GM12891 (cell line): ENCODE results near the gene NPHS1.

Experiments used
- POLR2A ChIP-seq: IDR thresholded peaks from 2 replicates; pipeline ENCODE4 v1.6.1; 2011; ENCODE audit warnings: low read depth, low read length, control low read depth
- POLR2AphosphoS5 ChIP-seq: IDR thresholded peaks from 2 replicates; pipeline ENCODE4 v1.6.1; 2011; ENCODE audit warnings: low read depth, low read length, control low read depth
- SPI1 ChIP-seq: IDR thresholded peaks from 2 replicates; pipeline ENCODE4 v1.6.1; 2011; ENCODE audit warnings: low read depth, low read length, control low read depth
- TAF1 ChIP-seq: IDR thresholded peaks from 2 replicates; pipeline ENCODE4 v1.6.1; 2011; ENCODE audit warnings: low read depth, low read length, control low read depth

DNA sequence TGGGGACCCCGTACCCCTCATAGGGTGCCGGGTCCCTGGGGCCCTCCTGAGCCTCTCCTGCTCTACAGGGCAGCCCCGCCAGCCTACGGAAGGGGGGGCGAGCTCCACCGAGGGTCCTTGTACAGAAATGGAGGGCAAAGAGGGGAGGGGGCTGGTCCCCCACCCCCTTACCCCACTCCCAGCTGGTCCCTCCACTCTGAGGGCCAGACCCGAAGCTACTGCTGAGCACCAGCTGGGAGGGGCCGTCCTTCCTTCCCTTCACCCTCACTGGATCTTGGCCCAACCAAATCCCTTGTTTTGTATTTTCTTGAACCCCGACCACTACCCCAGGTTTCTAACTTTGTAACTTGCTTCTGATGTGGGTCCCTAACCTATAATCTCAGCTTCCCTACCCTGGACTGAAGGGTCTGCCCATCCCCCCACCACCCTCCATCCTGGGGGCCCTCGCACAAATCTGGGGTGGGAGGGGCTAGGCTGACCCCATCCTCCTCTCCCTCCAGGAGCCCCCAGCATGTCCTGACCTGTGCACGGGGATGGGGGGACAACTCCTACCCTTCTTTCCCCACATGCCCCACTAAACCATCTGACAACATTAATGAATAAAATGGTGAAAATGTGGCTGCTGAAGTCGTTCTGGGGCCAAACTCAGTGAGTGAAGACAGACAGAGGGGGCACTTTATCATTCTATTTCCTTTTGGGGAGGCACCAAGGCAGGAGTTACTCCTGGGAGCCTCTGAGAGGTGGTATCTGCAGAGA is 63.9 kb downstream of the NPHS1 start:
- TF ChIP-seq POLR2A (no peak), TAF1 (no peak), POLR2AphosphoS5 (no peak), SPI1 (no peak)
